GM19043 (cell line): Measurements from ENCODE around the gene COPE.

ENCODE experiments used
- ATAC-seq: cut with Tn5 transposase; IDR thresholded peaks from one replicate; pipeline ENCODE4 v1.9.1; 2021; ENCODE audit warnings: low read depth; ENCODE audit not compliant: unreplicated experiment

Gene COPE

GRCh38 chr19:18856385-18857126, 62.6 kb downstream of the COPE start:
- no peak for ATAC-seq

GRCh38 chr19:18855647-18856384, 63.4 kb downstream of the COPE start:
- ATAC-seq = no peak

GRCh38 chr19:18854982-18855381, 64.2 kb downstream of the COPE start:
- ATAC-seq = no peak

- no peak for ATAC-seq
Measured at GRCh38 chr19:18853755-18854427, 65.3 kb downstream of the COPE start.

GRCh38 chr19:18852648-18853047, 66.5 kb downstream of the COPE start:
- no peak for ATAC-seq

GRCh38 chr19:18851673-18852325, 67.4 kb downstream of the COPE start:
- no peak for ATAC-seq

- ATAC-seq = no peak
Measured at GRCh38 chr19:18850471-18851375, 68.5 kb downstream of the COPE start.

- ATAC-seq = no peak
Measured at GRCh38 chr19:18849838-18850400, 69.3 kb downstream of the COPE start.
